DMS114 treated with DMSO at 0.1 percent for 48 hours (cell line): ENCODE measurements around the gene ANKRD18A.
A peak's percentile ranks its signal among the peaks of the same experiment; 100 is the strongest.
"Not testable (repeated sequence)": the region's sequence is repeated elsewhere in the genome, so short reads cannot be mapped to it uniquely, and the experiment has no call there.

Source experiments
- DNase-seq: peaks from one replicate; lab custom pipeline; 2025; ENCODE audit not compliant: unreplicated experiment; lab: John Stamatoyannopoulos, UW

Gene ANKRD18A

DNA sequence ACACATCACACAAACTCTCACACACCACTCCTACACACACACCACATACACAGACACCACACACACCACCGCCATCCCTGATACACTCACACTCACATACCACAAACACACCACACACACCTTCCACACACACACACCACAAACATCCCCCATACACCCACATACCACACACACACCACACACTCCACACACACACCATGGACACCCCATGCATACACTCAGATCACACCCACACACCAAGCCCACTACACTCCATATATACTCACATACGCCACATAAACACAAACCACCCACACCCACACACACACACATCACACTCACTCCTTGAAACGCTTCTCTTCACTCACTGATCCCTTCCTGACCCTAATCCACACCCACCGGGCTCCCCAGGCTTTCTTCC lies 9.1 kb upstream of the ANKRD18A start:
- DNase-seq = no peak

GRCh38 chr9:38626006-38626405 lies 5.6 kb upstream of the ANKRD18A start:
- DNase-seq = no peak

GRCh38 chr9:38622951-38623350 lies 2.6 kb upstream of the ANKRD18A start:
- no peak for DNase-seq

GRCh38 chr9:38622288-38622674 lies 1.9 kb upstream of the ANKRD18A start:
- DNase-seq = peak; percentile 22

DNA sequence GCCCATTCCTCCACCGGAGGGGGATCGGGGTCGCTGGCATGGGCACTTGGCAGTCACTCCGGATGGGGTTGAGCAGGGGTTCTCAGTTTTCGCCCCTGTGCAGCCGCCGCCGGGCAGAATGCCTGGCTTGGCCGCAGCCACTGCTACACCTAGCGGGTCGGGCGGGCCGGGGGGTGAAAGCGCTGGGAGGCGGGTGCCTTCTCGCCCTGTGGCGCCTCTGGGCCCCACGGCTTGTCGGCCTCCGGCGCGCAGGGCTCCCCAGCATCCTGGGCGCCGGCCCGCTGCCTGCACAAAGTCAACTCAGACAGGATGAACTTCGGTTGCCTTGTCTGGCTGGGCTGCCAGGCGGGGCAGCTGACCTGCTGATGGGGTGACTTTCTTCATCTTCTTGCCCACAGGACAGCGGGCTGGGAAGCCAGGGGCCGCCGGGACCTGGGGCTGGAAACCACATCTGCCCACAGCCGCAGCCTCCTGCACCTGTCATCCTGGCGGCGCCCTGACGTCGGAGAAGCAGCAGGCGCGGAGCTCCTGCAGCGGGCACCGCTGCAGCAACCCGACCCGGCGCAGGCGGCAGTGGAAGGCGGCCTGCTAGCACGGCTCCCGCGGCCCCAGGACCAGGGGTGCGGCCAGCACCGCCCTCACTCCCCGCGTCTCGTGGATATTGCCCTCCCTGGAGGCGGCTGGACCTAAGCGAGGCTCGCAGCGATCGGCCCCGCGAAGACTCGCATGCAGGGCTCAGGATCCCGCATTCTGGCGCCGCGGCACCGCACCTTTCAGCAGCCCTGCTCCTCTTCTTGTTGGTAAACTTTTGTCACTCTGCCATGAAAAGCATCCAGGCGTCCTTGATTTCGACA lies 1.3 kb upstream of the ANKRD18A start:
- no peak for DNase-seq

- DNase-seq = no peak
Measured at GRCh38 chr9:38619556-38620447, 594 bp downstream of the ANKRD18A start.

- not testable (repeated sequence) for DNase-seq
Measured at GRCh38 chr9:38598029-38598745, 22.2 kb downstream of the ANKRD18A start.

GRCh38 chr9:38595117-38595516 lies 25.3 kb downstream of the ANKRD18A start:
- DNase-seq = not testable (repeated sequence)

- DNase-seq = not testable (repeated sequence)
Measured at GRCh38 chr9:38591346-38592063, 28.9 kb downstream of the ANKRD18A start.

- DNase-seq = not testable (repeated sequence)
Measured at GRCh38 chr9:38583765-38584164, 36.6 kb downstream of the ANKRD18A start.

DNA sequence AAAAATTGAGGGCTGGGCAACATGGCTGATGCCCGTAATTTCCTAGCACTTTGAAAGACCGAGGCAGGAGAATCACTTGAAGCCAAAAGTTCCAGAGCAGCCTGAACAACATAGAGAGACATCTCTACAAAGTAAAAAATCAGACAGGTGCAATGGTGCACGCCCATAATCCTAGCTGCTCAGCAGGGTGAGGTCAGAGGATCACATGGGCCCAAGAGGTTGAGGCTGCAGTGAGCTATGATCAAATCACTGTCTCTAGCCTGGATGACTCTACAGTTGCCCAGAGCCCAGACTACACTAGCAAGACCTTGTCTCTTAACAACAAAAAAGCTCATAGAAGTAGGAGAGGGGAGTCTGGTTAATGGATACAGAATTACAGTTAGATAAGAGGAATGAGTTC lies 40.3 kb downstream of the ANKRD18A start:
- DNase-seq = not testable (repeated sequence)

DNA sequence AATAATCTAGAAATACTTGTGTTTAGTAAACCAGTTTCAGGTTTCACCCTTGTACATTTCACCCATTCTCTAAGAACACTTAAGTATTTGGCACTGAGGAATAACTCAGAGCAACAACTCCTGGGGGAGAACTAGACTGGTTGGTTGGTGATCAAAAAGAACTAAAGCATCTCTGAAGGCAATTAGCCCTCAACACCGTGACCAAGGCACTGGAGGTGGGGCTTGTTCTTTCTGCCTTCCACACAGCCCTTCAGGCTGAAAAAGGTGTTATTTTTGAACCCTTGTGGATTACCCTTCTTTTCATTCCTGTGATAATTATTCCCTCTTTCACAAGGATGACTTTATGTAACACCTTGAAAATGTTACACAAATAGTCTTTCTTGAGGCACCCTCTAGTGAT lies 44.2 kb downstream of the ANKRD18A start:
- DNase-seq = not testable (repeated sequence)

DNA sequence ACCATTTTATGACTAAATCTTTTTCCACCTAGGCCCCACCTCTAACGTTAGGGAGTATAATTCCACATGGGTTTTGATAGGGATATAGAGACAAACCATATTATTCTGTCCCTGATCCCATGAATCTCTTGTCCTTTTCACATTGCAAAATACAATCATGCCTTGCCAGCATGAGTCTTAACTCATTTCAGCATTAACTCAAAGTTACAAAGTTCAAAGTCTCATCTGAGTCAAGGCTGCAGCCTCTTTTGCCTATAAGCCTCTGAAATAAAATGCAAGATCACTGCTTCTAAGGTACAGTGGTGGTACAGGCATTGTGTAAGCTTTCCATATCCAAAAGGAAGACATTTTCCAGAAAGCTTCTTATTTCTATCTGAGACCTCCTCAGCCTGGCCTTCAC lies 54.3 kb downstream of the ANKRD18A start:
- not testable (repeated sequence) for DNase-seq

GRCh38 chr9:38565178-38565577 lies 55.2 kb downstream of the ANKRD18A start:
- DNase-seq = not testable (repeated sequence)

DNA sequence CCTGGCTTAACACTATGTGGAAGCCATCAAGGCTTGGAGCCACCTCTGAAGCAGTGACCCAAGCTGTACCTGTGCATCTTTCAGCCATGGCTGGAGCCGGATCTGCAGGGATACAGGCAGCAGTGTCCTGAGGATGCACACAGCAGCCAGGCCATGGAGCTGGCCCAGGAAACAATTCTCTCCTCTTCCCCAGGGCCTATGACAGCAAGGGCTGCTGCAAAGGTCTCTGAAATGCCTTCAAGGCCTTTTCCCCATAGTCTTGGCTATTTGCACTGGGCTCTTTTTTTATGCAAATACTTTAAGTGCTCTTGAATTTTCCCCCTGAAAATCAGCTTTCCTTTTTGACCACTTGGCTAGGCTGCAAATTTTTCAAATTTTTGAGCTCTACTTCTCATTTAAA lies 56.5 kb downstream of the ANKRD18A start:
- DNase-seq = not testable (repeated sequence)

DNA sequence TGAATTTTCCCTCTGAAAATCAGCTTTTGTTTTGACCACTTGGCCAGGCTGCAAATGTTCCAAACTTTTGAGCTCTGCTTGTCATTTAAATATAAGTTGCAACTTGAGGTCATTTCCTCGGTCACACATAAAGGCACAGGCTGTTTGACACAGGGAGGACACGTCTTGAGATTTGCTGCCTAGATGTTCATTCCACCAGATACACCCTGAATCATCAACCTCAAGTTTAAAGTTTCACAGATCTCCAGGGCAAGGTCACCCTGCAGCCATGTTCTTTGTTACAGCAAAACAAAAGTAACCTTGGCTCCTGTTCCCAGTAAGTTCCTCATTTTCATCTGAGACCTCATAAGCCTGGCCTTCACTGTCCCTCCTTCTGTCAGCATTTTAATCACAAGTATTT lies 59.3 kb downstream of the ANKRD18A start:
- not testable (repeated sequence) for DNase-seq

GRCh38 chr9:38559172-38559571 lies 61.2 kb downstream of the ANKRD18A start:
- DNase-seq = not testable (repeated sequence)

DNA sequence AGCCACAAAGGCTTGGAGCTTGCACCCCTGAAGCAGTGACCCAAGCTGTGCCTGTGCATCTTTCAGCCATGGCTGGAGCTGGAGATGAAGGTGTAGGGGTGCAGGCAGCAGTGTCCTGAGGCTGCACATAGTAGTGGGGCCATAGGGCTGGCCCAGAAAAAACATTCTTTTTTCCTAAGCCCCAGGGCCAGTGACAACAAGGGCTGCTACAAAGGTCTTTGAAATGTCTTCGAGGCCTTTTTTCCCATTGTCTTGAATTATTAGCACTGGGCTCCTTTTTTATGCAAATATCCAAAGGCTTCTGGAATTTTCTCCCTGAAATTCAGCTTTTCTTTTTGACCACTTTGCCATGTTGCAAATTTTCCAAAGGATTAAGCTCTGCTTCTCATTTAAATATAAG lies 62.6 kb downstream of the ANKRD18A start:
- not testable (repeated sequence) for DNase-seq

DNA sequence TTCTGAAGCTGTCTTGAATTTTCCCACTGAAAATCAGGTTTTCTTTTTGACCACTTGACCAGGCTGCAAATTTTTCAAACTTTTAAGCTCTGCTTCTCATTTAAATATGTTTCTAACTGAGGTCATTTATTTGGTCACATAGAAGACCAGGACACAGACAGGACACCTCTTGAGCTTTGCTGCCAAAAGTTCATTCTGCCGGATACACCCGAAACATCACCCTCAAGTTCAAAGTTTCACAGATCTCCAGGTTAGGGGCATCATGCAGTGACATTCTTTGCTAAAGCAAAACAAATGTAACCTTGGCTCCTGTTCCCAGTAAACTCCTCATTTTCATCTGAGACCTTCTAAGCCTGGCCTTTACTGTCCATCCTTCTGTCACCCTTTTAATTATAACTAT lies 65.4 kb downstream of the ANKRD18A start:
- DNase-seq = not testable (repeated sequence)

DNA sequence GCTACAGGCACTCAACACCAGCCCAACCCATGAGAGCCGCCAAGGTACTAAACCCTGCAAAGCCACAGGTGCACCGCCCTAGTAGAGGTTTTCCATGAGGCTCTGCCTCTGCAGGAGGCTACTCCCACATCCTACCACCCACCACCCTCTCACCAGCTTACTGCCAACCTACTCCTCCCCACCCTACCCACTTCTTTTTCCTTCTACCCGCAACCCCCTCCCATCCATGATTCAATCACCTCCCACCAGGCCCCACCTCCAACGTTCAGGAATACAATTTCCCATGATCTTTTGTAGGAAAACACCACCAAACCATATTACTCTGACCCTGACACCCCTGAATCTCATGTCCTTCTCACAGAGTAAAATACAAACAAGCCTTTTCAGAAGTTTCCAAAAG lies 67.4 kb downstream of the ANKRD18A start:
- DNase-seq = not testable (repeated sequence)
